Stimulated activated CD8-positive, alpha-beta memory T cell treated with anti-CD3 and anti-CD28 coated beads, Interleukin-12 subunit alpha, Interleukin-12 subunit beta, amount 100 ng/mL, for 1 hour (primary cell): ENCODE data around the gene BSND.
A peak's percentile ranks its signal among the peaks of the same experiment; 100 is the strongest.

ENCODE experiments used
- DNase-seq: peaks from one replicate; pipeline ENCODE4 v3.0.0-alpha.2; 2020; ENCODE audit warnings: low read depth

The BSND gene

DNA sequence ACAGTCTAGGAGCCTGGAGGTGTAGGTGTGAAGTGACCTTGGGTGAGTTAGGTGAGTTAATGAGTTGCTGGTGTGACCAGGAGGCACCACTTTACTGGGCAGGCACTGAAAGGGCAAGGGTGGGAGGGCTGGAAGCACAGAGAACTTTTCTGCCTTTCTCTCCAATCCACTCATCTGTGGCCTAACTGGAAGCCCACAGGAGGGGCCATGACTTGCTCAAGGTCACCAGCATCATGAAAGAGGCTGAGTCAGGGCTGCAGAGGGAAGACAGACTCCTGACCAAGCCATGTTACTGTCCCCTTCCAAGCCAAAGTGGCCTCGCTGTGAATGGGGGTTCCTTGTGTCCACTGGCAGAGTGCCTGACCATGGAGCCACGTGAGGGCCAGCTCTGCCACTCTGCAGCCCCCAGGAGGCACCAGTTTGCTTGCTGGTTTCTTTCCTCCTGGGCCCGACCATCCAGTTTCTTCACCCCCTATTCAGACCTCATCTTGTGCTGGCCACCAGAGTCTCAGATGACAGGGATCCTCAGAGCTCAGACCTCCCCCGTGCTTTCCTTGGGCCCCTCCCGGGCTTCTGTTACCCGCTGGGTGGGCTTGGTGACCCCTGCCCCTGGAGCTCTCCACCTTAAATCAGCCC lies 4.3 kb upstream of the BSND start:
- no peak for DNase-seq

DNA sequence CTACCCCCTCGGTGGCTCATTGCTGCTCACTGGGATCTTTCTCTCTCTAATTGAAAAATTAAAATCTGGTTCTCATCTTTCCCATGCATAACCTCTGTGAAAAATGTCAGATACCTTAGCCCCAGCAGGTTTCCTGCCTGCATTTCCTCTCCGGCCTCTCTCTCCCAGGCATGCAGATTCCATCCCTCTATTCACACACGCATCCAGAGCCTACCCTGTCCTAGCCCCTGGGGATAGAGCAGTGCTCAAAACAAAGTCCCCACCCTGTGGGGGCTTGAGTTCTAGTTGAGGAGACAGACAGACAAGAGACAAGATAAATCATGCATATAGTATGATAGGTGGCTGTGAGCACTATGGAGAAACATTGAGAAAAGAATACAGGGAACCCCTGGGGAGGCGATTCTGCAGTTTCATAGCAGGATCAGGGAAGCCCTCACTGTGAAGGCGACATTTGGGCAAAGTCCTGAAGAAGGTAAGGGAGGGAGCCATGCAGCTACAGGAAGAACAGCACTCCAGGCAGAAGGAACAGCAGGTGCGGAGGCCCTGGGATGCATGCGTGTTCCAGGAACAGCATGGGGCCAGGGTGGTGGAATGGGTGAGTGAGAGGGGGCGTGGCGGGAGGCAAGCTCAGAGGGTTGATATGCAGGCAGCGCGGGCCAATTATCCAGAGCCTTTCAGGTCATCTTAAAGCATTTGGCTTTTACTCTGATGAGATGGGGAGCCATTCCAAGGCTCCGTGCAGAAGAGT lies 3.5 kb upstream of the BSND start:
- DNase-seq = no peak

DNA sequence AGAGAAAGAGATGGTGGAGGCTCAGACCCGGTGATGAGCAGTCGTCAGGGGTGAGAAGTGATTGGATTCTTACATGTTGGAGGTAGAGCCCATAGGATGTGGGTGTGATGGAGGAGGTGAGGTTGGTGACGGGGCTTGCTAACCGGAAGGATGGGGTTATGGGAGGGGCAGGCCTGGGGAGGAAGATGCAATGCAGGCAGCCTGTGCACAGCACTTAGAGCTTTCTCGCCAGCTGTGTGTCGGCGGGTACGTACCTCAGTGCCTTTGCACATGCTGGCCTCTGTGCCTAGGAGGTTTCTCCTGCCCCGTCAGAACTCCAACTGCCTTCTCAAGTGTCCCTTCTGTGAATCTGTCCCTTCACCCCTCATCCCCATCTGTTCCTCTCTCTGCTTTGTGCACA lies 2.9 kb upstream of the BSND start:
- no peak for DNase-seq

DNA sequence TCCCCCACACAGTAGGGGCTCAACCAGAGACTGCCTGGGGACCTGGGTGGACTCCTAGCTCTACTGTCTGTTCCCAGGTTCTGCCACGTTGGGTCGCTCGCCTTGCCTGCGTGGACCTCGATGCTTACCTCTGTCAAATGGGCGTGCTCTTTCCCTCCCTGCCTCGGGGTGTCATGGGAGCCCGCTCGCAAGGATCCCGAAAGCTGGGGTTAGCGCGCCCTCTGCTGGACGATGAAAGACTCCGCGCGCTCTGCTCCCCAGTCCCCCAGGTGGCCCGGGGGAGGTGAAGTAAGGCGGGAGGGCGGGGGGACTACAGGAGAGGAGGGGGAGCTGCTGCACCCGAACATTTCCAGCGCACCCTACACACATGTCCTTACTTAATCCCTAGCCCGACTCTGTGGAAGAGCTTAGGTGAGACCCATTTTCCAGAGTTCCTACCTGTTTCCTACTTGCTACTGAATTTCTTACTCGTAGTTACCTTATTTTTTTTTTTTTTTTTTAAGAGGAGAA lies 2.3 kb upstream of the BSND start:
- peak; percentile 65 for DNase-seq

DNA sequence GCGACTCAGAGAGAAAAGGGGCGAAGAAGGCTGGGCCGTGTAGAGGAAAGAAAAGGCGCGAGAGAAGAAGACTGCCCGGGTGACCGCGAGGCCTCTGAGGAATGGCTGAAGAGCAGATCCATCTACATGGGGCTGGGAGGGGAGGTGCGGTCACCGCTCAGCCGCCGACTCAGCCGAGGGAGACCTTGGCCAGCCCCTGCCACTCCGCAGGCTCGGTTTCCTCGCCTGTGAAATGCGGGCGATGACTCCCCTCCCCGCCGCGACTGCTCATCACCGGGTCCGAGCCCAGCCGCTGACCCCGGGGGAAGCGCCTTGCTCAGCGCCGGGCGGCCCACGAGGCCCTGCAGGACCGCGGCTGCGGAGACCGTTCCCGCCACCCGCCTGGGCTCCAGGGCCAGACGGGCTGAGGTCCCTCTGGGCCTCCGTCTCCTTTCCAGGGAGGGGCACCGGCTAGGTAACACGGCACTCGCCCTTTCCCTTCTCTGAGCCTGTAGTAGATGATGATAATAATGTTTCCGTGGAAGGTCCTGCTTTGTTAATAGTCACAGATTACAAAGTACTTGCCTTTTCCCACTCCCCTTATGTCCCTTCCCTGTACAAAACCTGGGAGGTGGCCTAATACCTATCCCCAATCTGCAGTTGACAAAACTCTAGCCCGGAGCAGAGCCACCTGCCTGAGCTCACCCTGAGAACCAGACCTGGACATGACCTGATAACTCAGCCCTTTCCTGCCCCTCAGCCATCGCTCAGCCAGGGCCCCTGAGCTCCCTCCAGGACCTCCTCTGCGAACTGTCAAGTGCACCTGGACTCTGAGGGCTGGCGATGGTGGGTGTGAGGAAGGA lies 1.6 kb upstream of the BSND start:
- no peak for DNase-seq

DNA sequence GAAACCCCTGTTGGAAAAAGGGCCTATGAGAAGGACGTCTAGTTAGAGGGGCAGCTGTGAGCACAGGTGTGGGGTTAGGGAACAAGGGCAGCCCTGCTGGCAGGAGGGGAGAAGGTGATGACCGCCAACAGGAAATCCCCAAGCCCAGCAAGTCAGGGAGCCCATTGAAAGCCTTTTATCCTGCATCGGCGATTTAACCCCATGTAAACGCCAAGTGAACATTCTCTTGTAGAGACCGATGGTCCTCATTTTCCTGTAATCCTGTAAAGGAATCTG lies 1.1 kb upstream of the BSND start:
- DNase-seq = no peak

DNA sequence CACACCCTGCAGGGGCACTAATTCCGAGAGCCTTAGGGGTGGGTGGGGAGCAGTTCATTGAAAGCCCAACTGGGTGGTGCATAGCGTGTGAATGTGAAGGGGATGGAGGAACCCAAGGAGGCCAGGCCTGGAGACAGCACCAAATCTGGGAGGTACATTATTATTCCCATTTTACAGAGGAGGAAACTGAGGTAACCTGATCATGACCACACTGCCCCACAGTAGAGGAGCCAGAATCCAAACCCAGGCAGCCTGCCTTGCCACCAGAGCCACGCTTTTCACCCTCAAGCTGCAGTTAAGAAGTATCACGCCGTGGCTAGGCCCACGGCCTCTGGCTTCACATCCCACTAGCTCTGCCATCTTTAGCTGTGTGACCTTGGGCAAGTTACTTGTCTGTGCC lies 633 bp upstream of the BSND start:
- no peak for DNase-seq

DNA sequence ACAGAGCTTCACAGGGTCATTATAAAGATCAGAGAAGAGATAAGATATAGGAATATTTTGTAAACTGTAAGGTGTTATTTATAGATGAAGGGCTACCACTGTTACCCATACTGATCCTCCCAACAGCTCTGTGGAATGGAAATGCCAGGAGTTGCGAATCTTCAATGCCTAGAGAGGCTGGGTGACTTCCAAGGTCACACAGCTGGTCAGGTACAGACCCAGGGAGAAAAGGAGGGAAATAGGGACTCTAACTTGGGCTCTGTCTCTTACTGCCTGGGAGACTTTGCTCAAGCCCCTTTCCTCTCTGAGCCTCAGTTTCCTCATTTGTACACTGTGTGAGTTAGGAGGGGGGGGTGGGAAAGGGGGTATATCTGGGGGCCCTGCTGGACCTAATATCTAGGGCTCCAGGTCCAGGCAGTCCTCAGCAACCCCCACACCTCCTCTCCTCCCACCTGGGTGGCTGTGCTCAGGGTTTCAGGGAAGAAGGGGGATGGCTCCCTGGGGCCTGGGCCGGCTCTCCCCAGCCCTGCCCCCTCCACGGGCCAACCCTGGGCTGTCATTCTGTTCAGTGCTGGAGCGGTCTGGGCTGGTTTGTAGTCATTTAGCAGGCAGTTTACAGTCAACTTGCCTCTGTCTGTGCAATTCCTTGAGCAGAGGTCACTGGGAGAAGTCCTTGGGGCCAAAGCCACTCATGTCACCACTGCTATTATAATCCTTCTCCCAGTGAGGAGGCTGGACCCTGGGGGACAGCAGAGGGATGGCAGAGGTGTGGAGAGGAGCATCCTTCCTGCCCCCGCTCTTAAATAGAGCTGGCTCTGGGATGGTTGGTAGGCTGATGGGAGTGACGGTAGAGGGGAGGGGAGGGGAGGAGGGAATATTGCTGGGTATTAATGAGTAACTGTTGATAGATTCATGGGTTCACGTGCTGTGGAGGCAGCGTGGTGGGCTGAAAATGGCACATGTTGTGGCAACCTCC lies 1.7 kb downstream of the BSND start:
- DNase-seq = no peak

DNA sequence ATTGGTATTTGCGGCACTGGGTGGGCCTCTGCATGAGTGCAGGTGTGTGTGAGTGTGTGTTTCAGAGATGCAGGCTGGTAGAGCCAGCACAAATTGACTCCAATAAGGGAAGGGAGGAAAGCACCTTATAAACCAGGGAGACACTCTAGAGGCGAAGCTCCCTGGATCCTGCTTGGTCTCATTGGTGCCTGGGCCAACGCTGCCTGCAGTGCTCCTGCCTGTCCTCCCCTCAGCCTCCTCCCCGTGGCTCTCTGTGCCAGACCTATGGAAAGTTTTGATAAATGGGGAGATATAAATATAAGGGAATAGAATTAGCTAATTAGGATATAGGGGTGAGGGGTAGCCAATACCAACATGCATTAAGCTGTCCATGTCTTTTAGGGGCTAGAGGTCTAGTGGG lies 2.6 kb downstream of the BSND start:
- no peak for DNase-seq

DNA sequence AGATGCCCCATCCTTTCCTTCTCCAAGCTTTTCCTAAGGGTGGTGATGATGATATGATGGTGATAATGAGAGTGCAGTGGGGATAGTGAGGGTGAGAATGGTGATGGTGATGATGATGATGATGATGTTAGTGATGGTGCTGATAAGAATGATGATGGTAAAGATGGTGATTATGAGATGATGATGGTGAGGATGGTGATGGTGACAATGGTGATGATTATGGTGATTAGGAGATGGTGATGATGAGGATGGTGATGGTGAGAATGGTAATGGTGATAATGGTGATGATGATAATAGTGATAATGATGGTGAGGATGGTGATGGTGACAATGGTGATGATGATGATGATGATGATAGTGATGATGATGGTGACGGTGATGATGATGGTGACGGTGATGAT lies 4.0 kb downstream of the BSND start:
- DNase-seq = no peak

DNA sequence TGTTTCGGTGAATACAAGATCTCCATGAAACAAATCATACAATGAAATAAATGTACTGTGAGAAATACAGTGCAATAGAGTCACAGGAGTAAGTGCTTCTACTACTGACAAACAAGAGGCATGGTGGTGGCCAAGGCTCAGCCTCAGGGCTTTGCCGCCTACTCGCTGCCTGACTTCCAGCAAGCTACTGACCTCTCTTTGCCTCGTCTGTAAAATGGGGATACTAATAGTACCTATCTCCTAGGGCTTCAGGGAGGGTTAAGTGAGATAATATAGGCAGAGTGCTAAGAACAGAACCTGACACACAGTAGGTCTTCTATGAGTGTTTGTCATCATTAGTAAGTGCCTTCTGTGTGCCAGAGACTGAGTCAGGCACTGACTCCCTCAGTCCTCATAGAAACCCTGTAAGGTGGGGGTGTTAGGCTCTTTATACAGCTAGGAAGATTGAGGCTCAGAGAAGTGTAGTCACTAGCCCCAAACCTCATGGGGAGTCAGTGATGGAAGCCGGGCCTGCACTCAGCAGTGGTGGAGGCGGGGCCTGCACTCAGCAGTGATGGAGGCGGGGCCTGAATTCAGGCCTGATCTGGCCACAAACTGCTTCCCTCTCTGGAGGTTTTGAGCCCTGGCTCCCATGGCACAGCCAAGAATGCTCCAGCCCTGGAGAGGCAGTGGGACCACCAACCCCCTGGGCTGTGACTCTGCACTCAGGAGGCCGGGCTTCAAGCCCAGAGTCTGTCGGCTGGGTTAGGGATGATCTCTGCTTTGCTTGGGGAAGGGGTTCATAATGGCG lies 6.8 kb downstream of the BSND start:
- no peak for DNase-seq

DNA sequence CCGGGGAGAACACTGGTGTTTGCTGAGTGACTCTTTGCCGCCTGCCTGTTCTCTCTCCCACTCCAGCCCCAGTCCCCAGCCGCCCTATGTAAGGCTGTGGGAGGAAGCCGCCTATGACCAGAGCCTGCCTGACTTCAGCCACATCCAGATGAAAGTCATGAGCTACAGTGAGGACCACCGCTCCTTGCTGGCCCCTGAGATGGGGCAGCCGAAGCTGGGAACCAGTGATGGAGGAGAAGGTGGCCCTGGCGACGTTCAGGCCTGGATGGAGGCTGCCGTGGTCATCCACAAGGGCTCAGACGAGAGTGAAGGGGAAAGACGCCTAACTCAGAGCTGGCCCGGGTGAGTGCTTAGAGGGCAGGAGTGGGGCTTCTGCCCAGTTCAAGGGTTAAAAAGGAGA lies 8.2 kb downstream of the BSND start:
- no peak for DNase-seq

DNA sequence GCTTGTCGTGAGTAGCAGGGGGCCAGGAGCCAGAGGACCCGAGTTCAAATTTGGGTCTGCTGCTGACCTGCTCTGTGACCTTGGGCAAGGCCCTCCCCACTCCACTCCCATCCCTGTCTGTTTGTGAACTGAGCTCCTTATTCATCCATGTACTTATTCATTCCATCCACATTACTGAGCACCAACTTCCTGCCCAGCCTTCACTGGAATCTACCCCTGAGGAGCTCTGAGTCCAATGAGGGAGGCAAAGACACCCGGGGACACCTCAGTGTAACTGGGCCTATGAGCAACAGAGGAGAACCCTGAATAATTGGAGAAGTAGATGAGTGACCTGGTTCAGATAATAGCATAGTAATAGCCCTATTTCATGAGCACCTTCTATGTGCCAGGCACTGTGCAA lies 8.9 kb downstream of the BSND start:
- DNase-seq = no peak

DNA sequence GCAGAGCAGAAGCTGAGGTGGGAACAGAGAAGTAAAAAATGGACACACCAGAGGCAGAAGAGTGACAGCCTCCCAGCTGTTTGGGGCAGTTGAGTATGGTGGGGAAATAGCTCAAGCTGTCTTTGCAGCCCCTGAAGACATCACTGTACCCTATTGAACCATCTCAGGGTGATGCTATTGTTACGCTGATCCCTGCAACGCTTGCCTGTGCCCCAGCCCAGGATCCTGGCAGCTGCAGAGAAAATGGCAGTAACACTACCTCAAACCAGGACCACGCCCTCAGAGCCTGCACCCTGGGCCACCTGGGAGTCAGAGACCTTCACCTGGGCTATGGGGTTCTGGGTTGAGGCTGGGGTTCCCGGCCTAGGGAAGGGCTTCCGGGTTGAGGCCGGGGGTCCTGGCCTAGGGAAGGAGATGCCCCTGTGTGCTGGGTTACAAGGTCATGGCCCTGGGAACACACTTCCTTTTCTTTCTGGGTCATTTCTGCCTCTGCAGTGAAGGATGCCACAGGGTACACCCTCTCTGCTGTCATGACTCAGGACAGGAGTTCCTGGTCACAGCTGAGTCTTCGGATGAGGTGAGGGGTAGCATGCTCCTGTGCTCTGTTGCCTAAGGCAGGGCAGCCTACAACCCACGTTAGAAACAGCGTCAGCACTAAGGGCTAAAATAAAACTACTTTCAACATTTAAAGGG lies 11.6 kb downstream of the BSND start:
- DNase-seq = no peak

DNA sequence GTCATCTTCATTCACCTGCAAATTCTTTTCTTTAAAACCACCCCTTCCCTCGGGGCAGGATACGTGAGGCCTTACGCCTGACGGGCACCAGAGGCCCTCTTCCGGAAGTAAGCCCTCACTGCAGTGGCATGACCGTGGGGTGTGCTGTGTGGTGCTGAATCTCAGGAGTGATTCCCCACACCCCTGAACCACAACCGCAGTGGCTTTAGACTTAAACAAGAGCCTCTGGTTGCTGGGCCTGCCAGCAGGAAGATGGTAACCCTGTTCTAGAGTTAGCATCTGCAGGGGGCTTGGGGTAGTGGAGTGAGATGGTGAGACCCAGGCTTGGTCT lies 12.1 kb downstream of the BSND start:
- DNase-seq = no peak

DNA sequence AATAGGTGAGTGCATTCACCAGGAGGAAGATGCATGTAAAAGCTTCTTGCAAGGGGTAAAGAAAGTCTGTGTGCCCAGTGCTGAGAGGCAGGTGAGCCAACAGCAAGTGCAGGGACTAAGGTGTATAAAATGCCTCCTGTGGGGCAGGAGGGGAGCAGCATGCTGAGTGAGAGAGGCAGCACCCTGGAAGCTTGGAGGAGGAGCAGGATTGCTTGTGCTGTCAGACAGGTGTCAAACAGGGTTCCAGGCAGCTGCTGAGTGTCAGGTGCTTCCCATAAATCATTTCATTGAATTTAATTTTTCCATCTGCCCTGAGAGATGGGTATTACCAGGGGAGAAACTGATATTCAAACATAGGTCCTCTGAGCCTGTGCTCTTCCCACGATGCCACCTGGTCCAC lies 13.9 kb downstream of the BSND start:
- no peak for DNase-seq

DNA sequence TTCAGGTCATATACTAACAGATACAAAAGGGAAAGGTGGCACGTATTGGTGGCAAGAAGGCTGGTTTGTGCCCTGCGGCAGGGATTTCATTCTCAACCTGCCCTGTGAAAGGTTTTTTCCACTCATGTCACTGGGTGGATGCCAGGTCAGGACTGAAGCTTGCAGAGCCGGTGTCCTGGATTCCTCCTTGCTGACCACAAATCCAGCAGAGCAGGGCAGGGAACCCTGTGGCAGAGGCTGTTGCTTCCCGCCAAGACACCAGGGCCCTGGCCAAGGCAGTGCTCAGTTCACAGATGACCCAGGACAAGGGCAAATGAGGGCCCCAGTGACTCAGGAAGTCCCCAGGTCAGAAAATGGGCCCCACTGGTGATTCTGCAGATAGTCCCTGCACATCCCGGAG lies 16.4 kb downstream of the BSND start:
- DNase-seq = no peak

DNA sequence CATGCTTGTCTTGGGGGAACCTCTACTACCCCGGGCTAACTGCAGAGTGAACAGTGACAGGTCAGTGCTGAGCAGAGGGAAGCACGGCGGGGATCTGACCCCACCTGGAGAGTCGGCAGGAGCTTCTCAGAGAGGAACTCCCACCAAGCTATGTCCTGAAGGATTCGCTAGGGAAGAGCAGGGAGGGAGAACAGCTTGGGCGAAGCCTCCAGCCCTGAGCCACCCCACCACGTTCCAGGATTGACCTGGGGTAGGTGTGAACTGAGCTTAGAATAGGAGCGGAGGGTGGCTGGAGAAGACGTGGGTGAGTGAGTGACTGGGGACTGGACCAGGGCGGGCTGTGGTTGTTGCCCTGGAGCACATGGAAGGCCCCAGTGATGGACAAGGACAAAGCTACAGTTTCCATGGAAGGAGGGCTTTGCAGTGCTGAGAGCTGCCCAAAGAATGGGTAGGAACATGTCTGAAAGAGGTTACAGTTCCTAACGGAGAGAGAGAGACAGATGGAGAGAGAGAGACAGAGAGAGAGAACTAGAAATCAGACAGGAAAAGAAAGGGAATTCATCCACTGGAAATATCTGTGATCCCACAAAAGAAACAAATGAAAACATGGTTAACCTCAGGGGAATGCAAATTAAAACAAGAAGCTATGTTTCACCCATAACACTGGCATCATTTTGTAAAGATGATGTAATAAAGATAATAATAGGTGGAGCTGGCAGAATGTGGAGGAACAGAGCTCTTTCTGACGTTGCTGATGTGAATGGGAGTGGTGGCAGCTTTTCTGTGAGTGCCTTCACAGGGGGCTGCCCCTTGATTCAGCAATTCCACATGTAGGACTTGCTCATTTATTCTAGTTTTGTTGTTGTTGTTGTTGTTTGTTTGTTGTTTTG lies 17.2 kb downstream of the BSND start:
- no peak for DNase-seq

DNA sequence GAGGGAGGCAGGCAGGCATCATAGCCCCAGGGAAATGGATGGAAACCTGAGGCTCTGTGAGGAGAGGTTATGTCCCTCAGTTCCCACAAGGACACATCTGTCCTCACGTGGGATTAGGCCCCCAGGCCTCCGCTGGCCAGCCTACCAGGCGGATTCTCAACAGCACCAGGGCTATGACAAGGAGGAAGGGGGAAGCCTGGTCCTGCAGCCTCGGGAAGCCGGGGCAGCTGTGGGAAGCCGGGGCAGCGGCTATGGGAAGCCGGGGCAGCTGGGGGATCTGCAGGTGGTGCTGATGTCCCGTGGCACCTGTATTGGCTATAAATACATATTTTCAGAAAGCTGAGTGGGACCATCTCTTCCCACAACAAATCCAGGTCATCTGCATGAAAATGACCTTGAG lies 19.7 kb downstream of the BSND start:
- DNase-seq = no peak
